ENCODE data around the gene ZSCAN4. TPM values are rescaled to one million over a fixed set of nuclear protein-coding genes. Genes with fewer than 3 reads are reported as not detected.

Gene ZSCAN4
- total and polyA plus RNA-seq, 8 donors, result 0.05 to 0.09 TPM; not detected in 6

DNA sequence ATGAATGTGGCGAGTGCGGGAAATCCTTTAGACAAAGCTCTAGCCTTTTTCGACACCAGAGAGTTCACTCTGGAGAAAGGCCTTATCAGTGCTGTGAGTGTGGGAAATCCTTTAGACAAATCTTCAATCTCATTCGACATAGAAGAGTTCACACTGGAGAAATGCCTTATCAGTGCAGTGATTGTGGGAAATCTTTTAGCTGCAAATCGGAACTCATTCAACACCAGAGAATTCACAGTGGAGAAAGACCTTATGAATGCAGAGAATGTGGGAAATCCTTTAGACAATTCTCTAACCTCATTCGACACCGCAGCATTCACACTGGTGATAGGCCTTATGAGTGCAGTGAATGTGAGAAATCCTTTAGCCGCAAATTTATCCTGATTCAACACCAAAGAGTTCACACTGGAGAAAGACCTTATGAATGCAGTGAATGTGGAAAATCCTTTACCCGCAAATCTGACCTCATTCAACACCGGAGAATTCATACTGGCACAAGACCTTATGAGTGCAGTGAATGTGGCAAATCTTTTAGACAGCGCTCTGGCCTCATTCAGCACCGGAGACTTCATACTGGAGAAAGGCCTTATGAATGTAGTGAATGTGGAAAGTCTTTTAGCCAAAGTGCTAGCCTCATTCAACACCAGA, 18.8 kb downstream of the ZSCAN4 start:
- no peak for TF ChIP-seq CTCF (IDR thresholded peaks at IDR 0.05)
- Histone ChIP-seq H3K27me3 (no peaks in the 10 kb centered on the region), H3K4me3 (no peak overlapping the region), H3K36me3 (peaks cover 4 to 19% (median 10%) of the 10 kb centered on the region in 3 donors), H3K4me1 (peaks cover 0 to 9% (median 8%) of the 10 kb centered on the region in 3 donors), H3K9me3 (peaks cover 0 to 9% (median 1%) of the 10 kb centered on the region in 4 donors), H3K27ac (no peak overlapping the region)
- DNase-seq, result no peak
- intact Hi-C loops (cut with DNase I), result no loop called here
- WGBS, 2 donors, result 97 to 98% methylated on average over 12 of the region's 12 CpGs
- no peak for ATAC-seq
- no peak for FAIRE-seq

DNA sequence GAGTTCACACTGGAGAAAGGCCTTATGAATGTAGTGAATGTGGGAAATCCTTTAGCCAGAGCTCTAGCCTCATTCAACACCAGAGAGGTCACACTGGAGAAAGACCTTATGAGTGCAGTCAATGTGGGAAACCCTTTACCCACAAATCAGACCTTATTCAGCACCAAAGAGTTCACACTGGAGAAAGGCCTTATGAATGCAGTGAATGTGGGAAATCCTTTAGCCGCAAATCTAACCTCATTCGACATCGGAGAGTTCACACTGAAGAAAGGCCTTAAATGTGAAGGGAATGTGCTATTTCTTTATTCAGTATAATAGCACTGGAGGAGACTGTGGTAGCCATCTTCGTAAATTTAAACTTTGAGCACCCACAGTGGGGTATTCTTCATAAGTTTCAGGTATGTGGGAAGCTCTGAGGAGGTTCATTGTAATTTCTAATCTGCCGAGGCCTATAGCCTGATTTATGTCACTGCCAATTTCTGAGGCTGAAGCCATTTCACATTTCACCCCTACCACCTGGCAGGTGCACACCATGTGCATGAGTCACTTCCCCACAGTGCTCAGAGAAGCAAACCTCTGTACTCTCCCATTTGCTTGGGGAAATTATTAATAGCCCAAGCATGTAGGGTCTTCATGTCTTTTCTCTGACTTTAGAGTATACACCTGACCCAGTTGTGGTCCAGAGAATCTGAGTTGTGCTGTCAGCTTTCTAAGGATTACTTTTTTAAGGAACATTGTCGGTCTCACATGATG, 19.5 kb downstream of the ZSCAN4 start:
- DNase-seq (no peak), FAIRE-seq (no peak), ATAC-seq (no peak)
- Histone ChIP-seq H3K36me3 (peaks cover 4 to 19% (median 10%) of the 10 kb centered on the region in 3 donors), H3K27me3 (no peaks in the 10 kb centered on the region), H3K9me3 (peaks cover 0 to 9% (median 1%) of the 10 kb centered on the region in 4 donors), H3K4me1 (peaks cover 0 to 2% (median under 1%) of the 10 kb centered on the region in 3 donors), H3K4me3 (no peak overlapping the region), H3K27ac (no peak overlapping the region)
- 96 to 98% methylated on average over 6 of the region's 6 CpGs for WGBS, 2 donors
- TF ChIP-seq CTCF (IDR thresholded peaks at IDR 0.05), result no peak
- intact Hi-C loops (cut with DNase I), result no loop called here

DNA sequence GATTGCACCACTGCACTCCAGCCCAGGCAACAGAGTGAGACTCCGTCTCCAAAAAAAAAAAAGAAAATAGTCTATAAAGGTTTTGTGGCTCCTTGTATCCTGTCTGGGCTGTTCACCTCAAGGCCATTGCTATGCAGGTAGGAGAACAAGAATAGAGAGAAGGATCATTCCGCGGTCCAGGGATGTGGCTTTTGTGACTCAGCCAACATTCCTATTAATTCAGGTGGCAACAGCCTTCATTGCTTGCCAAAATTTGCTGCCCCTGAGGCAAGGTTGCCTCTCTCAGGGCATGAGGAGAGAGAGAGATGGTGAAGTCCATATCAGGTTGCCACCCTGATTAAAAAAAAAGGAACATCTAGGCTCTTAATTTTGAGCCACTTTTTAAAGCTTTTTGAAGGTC, 21.0 kb downstream of the ZSCAN4 start:
- peaks cover 4 to 19% (median 10%) of the 10 kb centered on the region in 3 donors for H3K36me3 ChIP-seq
- H3K27me3 ChIP-seq, result no peaks in the 10 kb centered on the region
- TF ChIP-seq CTCF (IDR thresholded peaks at IDR 0.05), result no peak
- H3K9me3 ChIP-seq, result peaks cover 0 to 9% (median 1%) of the 10 kb centered on the region in 4 donors
- intact Hi-C loops (cut with DNase I), result no loop called here
- FAIRE-seq (no peak), DNase-seq (no peak), ATAC-seq (no peak)
- no peaks in the 10 kb centered on the region for H3K4me1 ChIP-seq
- 89 to 95% methylated on average over 3 of the region's 3 CpGs for WGBS, 2 donors
- H3K27ac ChIP-seq, result no peak overlapping the region
- no peak overlapping the region for H3K4me3 ChIP-seq

DNA sequence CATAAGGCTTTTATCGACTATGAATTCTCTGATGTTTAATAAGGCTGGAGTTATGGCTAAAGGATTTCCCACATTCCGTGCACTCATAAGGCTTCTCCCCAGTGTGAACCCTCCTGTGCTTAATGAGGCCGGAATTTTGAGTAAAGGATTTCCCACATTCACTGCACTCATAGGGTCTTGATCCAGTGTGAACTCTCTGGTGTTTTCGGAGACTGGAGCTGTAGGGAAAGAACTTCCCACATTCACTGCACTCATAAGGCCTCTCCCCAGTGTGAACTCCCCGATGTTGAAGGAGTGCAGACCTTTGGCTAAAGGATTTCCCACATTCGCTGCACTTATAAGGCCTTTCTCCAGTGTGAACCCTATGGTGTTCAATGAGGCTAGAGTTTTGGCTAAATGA, 32.9 kb downstream of the ZSCAN4 start:
- intact Hi-C loops (cut with DNase I), result no loop called here
- Histone ChIP-seq H3K27me3 (no peaks in the 10 kb centered on the region), H3K9me3 (no peaks in the 10 kb centered on the region), H3K36me3 (peaks cover 0 to 7% (median 0%) of the 10 kb centered on the region in 3 donors), H3K4me1 (no peaks in the 10 kb centered on the region), H3K27ac (no peak overlapping the region), H3K4me3 (no peak overlapping the region)
- FAIRE-seq (no peak), ATAC-seq (no peak), DNase-seq (no peak)
- TF ChIP-seq CTCF (IDR thresholded peaks at IDR 0.05), result no peak
- 96% methylated on average over 6 of the region's 6 CpGs for WGBS, 2 donors

GRCh38 chr19:57706346-57706745, 37.6 kb downstream of the ZSCAN4 start:
- no peak overlapping the region for H3K27ac ChIP-seq
- FAIRE-seq, result no peak
- H3K36me3 ChIP-seq, result peaks cover 0 to 7% (median 0%) of the 10 kb centered on the region in 3 donors
- no peaks in the 10 kb centered on the region for H3K4me1 ChIP-seq
- H3K4me3 ChIP-seq, result no peak overlapping the region
- no peak for ATAC-seq
- no peak for TF ChIP-seq CTCF (IDR thresholded peaks at IDR 0.05)
- no peaks in the 10 kb centered on the region for H3K27me3 ChIP-seq
- 94 to 100% methylated on average over 1 of the region's 1 CpG for WGBS, 2 donors
- H3K9me3 ChIP-seq, result no peaks in the 10 kb centered on the region
- DNase-seq, result no peak
- intact Hi-C loops (cut with DNase I), result no loop called here
